Activated T-helper 1 cell treated with anti-CD3 and anti-CD28 coated beads, Interleukin-2, amount 50 U/mL, for 16 hours (primary cell): ENCODE results near the gene SGCE.
"Not testable (repeated sequence)": the region's sequence is repeated elsewhere in the genome, so short reads cannot be mapped to it uniquely, and the experiment has no call there.

ENCODE experiments used
- DNase-seq, 2 donors: peaks; one replicate each; pipeline ENCODE4 v3.0.0-alpha.2; 2020; ENCODE audit warnings: low read depth in 1 of 2, low spot score in 1 of 2

Gene SGCE, protein sequence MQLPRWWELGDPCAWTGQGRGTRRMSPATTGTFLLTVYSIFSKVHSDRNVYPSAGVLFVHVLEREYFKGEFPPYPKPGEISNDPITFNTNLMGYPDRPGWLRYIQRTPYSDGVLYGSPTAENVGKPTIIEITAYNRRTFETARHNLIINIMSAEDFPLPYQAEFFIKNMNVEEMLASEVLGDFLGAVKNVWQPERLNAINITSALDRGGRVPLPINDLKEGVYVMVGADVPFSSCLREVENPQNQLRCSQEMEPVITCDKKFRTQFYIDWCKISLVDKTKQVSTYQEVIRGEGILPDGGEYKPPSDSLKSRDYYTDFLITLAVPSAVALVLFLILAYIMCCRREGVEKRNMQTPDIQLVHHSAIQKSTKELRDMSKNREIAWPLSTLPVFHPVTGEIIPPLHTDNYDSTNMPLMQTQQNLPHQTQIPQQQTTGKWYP

DNA sequence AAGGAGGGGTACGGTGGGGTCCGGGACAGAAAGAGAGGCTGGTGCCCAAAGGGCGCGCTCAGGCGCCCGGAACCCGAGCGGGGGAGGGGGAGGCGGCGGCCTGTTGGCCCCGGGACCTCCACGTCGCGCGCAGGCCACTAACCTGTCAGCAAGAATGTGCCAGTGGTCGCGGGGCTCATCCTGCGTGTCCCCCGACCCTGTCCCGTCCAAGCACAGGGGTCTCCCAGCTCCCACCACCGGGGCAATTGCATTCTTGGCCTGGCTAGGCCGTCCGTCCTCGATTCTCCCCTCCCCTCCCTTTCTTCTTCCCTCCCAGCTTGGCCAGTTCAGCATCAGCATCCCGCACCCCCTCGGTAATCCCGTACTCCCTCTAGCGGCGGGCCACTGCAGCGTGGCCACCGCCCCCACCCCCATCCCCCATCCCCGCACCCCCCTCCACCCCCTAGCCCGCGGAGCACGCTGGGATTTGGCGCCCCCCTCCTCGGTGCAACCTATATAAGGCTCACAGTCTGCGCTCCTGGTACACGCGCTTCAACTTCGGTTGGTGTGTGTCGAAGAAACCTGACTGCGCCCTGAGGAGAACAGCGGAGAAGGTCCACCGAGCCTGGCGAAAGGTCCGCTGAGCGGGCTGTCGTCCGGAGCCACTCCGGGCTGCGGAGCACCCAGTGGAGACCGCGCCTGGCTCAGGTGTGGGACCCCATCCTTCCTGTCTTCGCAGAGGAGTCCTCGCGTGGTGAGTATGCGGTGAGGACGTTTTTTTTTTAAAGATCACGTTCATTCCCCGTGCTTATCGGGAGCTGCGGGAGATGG is at the start of gene SGCE:
SGCE (minus strand) TSS at position 286 of the 810 bp plus-strand sequence; CDS start at position 251, 35 bp downstream.
- no peak for DNase-seq

GRCh38 chr7:94705155-94706021 is 49.5 kb upstream of the SGCE start:
- DNase-seq = not testable (repeated sequence)

DNA sequence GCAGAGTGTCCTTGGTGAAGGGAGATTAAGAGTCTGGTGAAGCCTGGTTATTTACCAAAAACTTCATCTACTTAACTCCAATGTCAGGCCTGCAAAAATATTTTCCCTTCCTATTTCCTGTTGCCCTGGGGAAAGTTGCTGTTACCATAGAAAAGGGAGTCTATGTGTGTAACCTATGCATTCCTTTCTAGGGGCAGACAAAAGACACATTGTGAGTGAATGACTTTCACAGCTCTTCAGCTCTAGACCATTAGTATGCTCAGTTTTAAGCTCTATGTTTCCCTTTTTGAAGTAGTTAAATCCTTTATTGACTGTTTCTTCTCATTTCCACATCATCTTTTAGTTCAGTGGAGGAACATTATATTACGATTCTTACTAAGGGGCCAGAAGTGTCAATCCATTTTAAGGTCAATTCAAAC is 45.6 kb upstream of the SGCE start:
- DNase-seq = no peak

DNA sequence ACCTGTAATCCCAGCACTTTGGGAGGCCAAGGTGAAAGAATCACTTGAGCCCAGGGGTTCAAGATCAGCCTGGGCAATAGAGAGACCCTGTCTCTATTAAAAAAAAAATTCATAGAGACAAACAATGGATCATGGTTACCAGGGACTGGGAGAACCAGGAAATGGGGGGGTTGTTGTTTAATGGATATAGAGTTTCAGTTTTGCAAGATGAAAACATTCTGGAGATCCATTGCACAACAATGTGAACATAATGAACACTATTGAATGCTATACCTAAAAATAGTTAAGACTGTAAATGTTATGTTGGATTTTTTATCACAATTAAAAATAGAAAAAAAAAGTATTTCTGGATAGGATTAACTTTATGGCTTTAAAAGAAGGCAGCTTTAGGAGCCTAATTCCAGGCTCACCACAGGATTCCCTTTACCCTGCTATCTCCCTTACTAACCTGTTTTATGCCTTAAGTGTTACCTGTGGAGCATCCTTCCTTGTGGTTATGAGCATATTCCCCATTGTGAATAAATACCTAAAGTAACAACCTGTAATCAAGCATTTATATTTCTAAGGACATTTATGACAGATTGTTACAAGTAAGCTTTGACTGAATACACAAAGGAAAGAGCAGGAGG is 45.1 kb upstream of the SGCE start:
- DNase-seq = no peak

DNA sequence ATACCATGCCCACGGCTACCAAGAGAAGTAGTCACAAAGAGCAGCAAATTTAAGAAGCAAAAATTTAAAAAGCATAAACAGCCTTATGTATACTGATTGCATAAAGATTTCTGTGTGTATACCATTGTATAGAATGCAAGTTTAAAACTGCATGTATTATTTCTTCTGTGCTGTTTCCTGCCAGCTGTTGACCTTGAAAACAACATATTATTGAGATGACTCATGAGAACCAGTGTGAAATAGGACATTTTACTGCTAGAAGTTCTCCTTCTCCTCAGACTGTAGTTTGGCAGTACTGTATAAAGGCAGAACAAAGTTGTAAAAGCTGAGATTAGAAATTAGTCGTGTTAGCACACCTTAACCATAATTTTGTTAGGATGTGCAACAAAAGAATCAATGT is 42.3 kb upstream of the SGCE start:
- no peak for DNase-seq

GRCh38 chr7:94697035-94697974 is 41.4 kb upstream of the SGCE start:
- DNase-seq = no peak

DNA sequence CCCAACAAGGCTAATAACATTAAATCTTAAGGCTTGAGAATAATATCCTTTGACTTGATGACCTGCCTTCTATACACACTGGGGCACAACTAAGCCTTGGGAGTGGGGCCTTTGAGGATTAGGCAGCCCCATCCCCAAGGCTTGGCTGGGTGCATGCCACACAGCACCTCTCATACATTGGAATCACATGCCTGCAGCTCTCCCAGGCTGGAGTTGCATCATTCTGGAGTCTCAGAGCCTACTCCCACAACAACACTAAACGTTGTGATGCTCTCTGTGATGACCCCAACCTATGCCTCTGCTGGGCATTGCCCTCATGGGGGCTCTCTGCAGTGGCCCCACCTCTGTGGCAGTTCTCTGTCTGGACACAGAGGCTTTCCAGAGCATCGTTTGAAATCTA is 31.9 kb upstream of the SGCE start:
- DNase-seq = no peak

DNA sequence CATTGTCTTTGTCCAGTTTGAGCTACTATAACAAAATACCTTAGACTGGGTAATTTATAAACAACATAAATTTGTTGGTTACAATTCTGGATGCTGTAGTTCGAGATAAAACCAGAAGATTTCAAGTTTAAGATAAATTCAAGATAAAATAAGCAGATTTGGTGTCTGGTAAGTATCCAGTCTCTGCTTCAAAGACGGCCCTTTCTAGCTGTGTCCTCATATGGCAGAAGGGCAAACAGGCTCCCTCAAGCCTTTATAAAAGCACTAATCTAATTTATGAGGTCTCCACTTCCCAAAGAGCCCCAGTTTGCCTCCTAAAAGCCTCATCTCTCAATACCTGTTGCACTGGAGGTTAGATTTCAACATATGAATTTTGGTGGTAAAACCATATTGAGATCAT is 31.1 kb upstream of the SGCE start:
- DNase-seq = no peak

DNA sequence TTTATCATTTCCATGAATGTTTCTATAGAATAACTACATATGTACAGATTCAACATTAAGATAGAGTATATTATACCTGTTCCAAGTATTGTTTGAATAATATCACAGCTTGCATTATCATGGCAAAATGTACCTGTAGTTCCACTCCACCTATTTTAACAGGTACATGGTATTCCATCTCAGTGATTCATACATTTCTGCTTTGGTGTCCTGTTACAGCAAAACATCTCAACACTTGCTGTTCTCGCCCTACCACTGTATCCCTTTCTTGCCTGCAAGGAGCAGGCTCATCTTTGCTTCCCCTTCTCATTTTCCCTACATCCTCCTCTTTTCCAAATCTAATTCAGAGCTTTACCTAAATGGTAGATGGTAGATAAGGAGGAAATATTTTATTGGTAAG is 27.1 kb upstream of the SGCE start:
- no peak for DNase-seq

- DNase-seq = no peak
These were observed 23.4 kb upstream of the SGCE start for GRCh38 chr7:94679358-94679757.

- DNase-seq = no peak
These were observed 20.5 kb upstream of the SGCE start for GRCh38 chr7:94676431-94676830.

DNA sequence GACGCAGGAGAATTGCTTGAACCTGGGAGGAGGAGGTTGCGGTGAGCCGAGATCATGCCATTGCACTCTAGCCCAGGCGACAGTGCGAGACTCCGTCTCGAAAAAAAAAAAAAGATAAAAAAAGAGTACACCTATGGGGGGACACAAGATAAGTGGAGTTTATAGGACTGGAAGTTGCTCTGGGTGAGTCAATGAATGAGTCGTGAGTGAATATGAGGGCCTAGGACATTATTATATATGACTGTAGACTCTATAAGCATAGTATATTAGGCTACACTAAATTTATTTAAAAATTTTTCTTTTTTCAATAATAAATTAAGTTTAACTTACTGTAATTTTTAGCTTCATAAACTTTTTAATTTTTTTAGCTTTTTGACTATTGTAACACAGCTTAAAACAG is 19.4 kb upstream of the SGCE start:
- DNase-seq = no peak

- DNase-seq = no peak
These were observed 15.7 kb upstream of the SGCE start for GRCh38 chr7:94671444-94672235.

DNA sequence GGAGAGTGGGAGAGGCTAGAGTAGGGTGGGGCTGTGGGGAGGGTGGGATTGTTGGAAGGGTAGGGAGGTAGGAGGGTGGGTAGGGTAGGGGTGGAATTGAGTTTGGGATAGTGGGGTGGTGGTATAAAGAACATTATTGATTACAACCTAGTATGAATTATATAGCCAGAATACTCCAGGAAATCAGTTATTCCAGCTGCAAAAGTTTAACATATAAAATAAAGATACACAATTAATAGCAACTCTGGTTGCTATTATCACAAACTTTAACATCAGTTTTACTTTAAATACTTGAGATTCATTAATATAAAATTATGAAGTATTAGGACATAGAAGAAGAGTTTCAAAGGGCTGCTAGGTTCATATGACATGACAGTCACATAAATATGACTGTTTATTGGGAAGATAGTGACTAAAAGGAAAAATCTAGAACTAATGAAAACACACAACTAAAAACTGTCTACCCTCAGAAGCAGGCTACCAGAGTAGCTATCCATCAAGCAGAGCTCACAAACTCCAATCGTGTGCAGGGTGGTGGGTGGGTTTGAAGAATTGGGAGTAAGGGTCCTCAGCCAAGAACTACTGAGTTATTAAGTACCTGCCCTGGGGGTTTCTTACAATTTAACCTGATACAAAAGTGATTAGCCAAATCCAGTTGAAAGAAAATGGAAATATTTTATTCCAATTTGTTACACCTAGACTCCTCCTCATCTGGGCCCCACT is 14.0 kb upstream of the SGCE start:
- DNase-seq = no peak

- no peak for DNase-seq
These were observed 11.1 kb upstream of the SGCE start for GRCh38 chr7:94666879-94667587.

DNA sequence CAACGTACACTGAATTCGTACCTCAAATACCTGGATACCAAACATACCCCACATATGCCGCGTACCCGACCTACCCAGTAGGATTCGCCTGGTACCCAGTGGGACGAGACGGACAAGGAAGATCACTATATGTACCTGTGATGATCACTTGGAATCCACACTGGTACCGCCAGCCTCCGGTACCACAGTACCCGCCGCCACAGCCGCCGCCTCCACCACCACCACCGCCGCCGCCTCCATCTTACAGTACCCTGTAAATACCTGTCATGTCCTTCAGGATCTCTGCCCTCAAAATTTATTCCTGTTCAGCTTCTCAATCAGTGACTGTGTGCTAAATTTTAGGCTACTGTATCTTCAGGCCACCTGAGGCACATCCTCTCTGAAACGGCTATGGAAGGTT is 9.5 kb upstream of the SGCE start:
- no peak for DNase-seq

GRCh38 chr7:94664023-94664422 is 8.1 kb upstream of the SGCE start:
- DNase-seq = no peak

GRCh38 chr7:94662548-94662947 is 6.6 kb upstream of the SGCE start:
- DNase-seq = no peak
